GM12878 (cell line): ENCODE results near the gene RALGDS. TPM values are rescaled to one million over a fixed set of nuclear protein-coding genes. Genes with fewer than 3 reads are reported as not detected.

Experiments
- ATAC-seq: fragments of 200-7000 bp; cut with Tn5 transposase; 3 replicates; pipeline ENCODE4 v1.9.1; 2020; ENCODE audit warnings: mild to moderate bottlenecking, moderate library complexity
- BruUV-seq: library from RNA; stranded (reverse); fragments of 400-500 nt; replicated peaks from 2 replicates; lab custom pipeline; 2021; lab: Mats Ljungman, UMichigan
- CTCF ChIA-PET: fragments of 300-600 bp; sonication (Branson Sonifier 250); formaldehyde crosslinking; extraction: SDS; loops from one replicate; lab custom pipeline; 2021; ENCODE audit warnings: inconsistent platforms; lab: Yijun Ruan, JAX
- POLR2A ChIA-PET: fragments of 350-600 bp; formaldehyde crosslinking; extraction: SDS; loops from one replicate; lab custom pipeline; 2021; ENCODE audit warnings: inconsistent platforms; lab: Charles Lee
- RAD21 ChIA-PET: fragments of 300-600 bp; sonication (Branson Sonifier 250); formaldehyde crosslinking; loops from one replicate; lab custom pipeline; 2023; ENCODE audit warnings: antibody characterized with exemption; ENCODE audit not compliant: unreplicated experiment; lab: Charles Lee
- SMC1A ChIA-PET: fragments of 300-600 bp; sonication (Branson Sonifier 250); formaldehyde crosslinking; loops from one replicate; lab custom pipeline; 2023; ENCODE audit not compliant: unreplicated experiment, uncharacterized antibody; lab: Charles Lee
- DNase-seq: peaks from one replicate; pipeline ENCODE4 v3.0.0-alpha.2; 2011; ENCODE audit warnings: low read depth, low spot score
- FAIRE-seq: peaks from 3 replicates; lab custom pipeline; 2011; peaks lifted over from hg19 to GRCh38; lab: Jason Lieb, UNC
- H2AFZ ChIP-seq: 2 replicates; pipeline ENCODE4 v1.6.0; 2011; ENCODE audit warnings: low read depth, low read length, control low read depth; ENCODE audit not compliant: control insufficient read depth
- H3K27ac ChIP-seq: 2 replicates; pipeline ENCODE4 v1.5.1; 2011; ENCODE audit warnings: control low read depth; ENCODE audit not compliant: control insufficient read depth, insufficient read depth
- H3K27me3 ChIP-seq, 2 experiments: replicated peaks in 1 of 2; 2 replicates each; pipeline versions ENCODE4 v1.6.0 to v1.6.1; 2011; ENCODE audit warnings: low read length in 1 of 2; ENCODE audit not compliant: control insufficient read depth in 2 of 2, insufficient read depth in 2 of 2
- H3K36me3 ChIP-seq, 2 experiments: 2 replicates each; pipeline ENCODE4 v1.5.1; 2011; ENCODE audit warnings: low read length in 1 of 2; ENCODE audit not compliant: control insufficient read depth in 2 of 2, insufficient read depth in 2 of 2
- H3K4me1 ChIP-seq: 2 replicates; pipeline ENCODE4 v1.6.1; 2011; ENCODE audit warnings: mild to moderate bottlenecking, low read length, moderate library complexity, mixed read lengths; ENCODE audit not compliant: control insufficient read depth, insufficient read depth
- H3K4me2 ChIP-seq: 2 replicates; pipeline ENCODE4 v1.6.0; 2011; ENCODE audit warnings: control low read depth; ENCODE audit not compliant: control insufficient read depth, insufficient read depth
- H3K4me3 ChIP-seq: fragments of 200-600 bp; sonication (generic); 2 replicates; pipeline ENCODE4 v1.5.1; 2016
- H3K79me2 ChIP-seq: 2 replicates; pipeline ENCODE4 v1.6.0; 2011; ENCODE audit warnings: low read length; ENCODE audit not compliant: control insufficient read depth, insufficient read depth
- H3K9ac ChIP-seq: 2 replicates; pipeline ENCODE4 v1.8.0; 2011; ENCODE audit warnings: low read length, control low read depth, mixed read lengths; ENCODE audit not compliant: control insufficient read depth, insufficient read depth
- H3K9me3 ChIP-seq: replicated peaks from 3 replicates; pipeline ENCODE4 v1.5.1; 2011; ENCODE audit warnings: mild to moderate bottlenecking, low read length; ENCODE audit not compliant: control insufficient read depth, insufficient read depth
- H4K20me1 ChIP-seq: 2 replicates; pipeline ENCODE4 v1.6.0; 2011; ENCODE audit not compliant: control insufficient read depth, insufficient read depth
- BHLHE40 ChIP-seq, 2 experiments: fragments of 450-650 bp in 1 of 2; IDR thresholded peaks; 2 replicates each; pipeline ENCODE4 v1.6.1; 2011 to 2017; ENCODE audit warnings: low read depth in 2 of 2, borderline replicate concordance in 1 of 2, improper control_type of control experiment in 1 of 2, low read length in 1 of 2, mild to moderate bottlenecking in 1 of 2
- BMI1 ChIP-seq: fragments of 450-650 bp; IDR thresholded peaks from 2 replicates; pipeline ENCODE4 v1.6.1; 2016; ENCODE audit warnings: mild to moderate bottlenecking, moderate library complexity, borderline replicate concordance
- KDM1A ChIP-seq: fragments of 200-600 bp; sonication (generic); IDR thresholded peaks from 2 replicates; pipeline ENCODE4 v1.6.1; 2016; ENCODE audit warnings: borderline replicate concordance
- ZNF622 ChIP-seq: fragments of 450-650 bp; IDR thresholded peaks from 2 replicates; pipeline ENCODE4 v1.6.1; 2017; ENCODE audit warnings: mild to moderate bottlenecking, inconsistent platforms
- WGBS: methylation state at CpG from one replicate; pipeline ENCODE4 v1.1.6; 2016; ENCODE audit warnings: low lambda C conversion rate; ENCODE audit not compliant: insufficient replicate concordance, insufficient coverage; ENCODE audit errors: missing lambda C conversion rate; 5-methylcytosine and 5-hydroxymethylcytosine counted together
- in situ Hi-C: fragments of 300-500 bp; cut with MboI; formaldehyde crosslinking; loops from 9 replicates; pipeline ENCODE4 v1.14.3; 2018; ENCODE audit warnings: mixed read lengths
- intact Hi-C: fragments of 100-400 bp; cut with micrococcal nuclease; formaldehyde crosslinking; loops from one replicate; pipeline ENCODE4 v1.14.2; 2022; ENCODE audit not compliant: unreplicated experiment
- polyA plus RNA-seq, 11 experiments: library from polyadenylated mRNA; depleted of rRNA in 4 of 11; unstranded in 6 of 11; stranded (reverse) in 5 of 11; fragments of >200 nt; fragmentation: Nextera tagmentation in 4 of 11; fragmentation: Illumina TruSeq in 1 of 11; extraction: Ambion mirVana in 4 of 11; extraction: Trizol in 1 of 11; gene quantifications; 1 replicate in 1 of 11; 2 replicates in 10 of 11; pipeline versions ENCODE4 v1.2.1 to v1.2.3, GENCODE V29; 2011 to 2016; ENCODE audit warnings: inconsistent platforms in 2 of 11, missing spikeins in 2 of 11, low read depth in 1 of 11
- total RNA-seq, 4 experiments: library from RNA; depleted of rRNA in 3 of 4; stranded (reverse); fragments of >200 nt in 3 of 4; fragmentation: Illumina TruSeq in 1 of 4; extraction: Trizol in 1 of 4; gene quantifications; 2 replicates each; pipeline versions ENCODE4 v1.2.1 to v1.2.3, GENCODE V29; 2013 to 2021
- TF ChIP-seq, protein P1 (sequence below): fragments of 450-650 bp; IDR thresholded peaks from 2 replicates; pipeline ENCODE4 v1.6.1; 2017; ENCODE audit warnings: mild to moderate bottlenecking, low read depth, inconsistent platforms; ENCODE audit not compliant: poor library complexity, severe bottlenecking
- TF ChIP-seq, protein P2 (sequence below): IDR thresholded peaks from 2 replicates; pipeline ENCODE4 v1.6.1; 2011; ENCODE audit warnings: low read depth, low read length, improper control_type of control experiment, borderline replicate concordance

The RALGDS gene
- total and polyA plus RNA-seq, 10 of the 15 experiments (the other 5 are each of a cell fraction or from before 2014, with no cell fraction given): 1.3 to 48.6 (median 21.2) TPM

DNA sequence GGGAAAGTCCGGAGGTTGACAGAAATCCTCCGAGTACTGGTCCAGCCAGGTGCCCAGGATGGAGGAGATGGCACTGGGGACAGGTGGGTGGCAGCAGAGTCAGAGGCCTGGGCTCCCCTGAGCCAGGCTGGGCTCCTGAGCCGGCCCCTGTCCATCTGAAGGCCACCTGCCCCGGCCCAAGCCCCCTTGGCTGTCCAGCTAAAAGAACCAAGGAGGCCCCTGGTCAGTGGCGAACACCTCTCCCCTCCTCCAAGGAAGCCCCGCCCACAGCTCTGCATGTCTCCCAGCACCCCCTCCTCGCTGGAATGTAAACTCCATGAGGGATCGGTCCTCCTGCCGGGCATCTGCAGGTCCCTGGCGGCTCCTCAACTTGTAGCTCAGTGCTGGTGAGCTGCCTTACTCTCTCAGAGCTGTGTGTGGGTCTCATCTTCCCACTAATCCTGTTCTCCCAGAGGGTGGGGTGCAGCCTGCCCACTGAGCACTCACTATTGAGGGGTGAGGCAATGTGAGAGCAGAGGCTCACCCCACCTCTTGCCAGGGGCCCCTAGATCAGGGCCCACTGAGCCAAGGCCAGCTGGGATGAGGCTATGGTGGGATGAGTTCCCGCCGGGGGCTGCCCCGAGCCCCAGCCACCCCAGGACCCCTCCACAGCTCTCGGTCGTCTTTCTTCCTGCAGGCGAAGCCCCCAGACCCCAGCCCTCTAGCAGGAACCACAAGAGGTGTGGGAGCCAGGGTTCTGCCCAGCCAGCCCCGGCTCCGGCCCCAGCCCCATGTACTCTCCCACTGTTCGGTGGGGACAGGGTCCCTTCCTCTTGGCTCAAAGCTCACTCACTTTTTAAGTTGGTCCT is 12.0 kb downstream of the RALGDS start:
- intact Hi-C loops: no loop called here
- TF ChIP-seq BHLHE40 (IDR thresholded peaks at IDR 0.05; ENCODE audit: borderline replicate concordance in 1 of 2, low read depth in 2 of 2, low read length in 1 of 2) (no peak), KDM1A (no peak), BMI1 (no peak), ZNF622 (no peak)
- TF ChIP-seq, protein P1, sequence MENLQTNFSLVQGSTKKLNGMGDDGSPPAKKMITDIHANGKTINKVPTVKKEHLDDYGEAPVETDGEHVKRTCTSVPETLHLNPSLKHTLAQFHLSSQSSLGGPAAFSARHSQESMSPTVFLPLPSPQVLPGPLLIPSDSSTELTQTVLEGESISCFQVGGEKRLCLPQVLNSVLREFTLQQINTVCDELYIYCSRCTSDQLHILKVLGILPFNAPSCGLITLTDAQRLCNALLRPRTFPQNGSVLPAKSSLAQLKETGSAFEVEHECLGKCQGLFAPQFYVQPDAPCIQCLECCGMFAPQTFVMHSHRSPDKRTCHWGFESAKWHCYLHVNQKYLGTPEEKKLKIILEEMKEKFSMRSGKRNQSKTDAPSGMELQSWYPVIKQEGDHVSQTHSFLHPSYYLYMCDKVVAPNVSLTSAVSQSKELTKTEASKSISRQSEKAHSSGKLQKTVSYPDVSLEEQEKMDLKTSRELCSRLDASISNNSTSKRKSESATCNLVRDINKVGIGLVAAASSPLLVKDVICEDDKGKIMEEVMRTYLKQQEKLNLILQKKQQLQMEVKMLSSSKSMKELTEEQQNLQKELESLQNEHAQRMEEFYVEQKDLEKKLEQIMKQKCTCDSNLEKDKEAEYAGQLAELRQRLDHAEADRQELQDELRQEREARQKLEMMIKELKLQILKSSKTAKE: no peak
- TF ChIP-seq, protein P2, sequence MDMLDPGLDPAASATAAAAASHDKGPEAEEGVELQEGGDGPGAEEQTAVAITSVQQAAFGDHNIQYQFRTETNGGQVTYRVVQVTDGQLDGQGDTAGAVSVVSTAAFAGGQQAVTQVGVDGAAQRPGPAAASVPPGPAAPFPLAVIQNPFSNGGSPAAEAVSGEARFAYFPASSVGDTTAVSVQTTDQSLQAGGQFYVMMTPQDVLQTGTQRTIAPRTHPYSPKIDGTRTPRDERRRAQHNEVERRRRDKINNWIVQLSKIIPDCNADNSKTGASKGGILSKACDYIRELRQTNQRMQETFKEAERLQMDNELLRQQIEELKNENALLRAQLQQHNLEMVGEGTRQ: no peak
- SMC1A ChIA-PET: interaction anchor here (1.7 kb wide), 1 partner anchor 35 kb away, joined by 9 read pairs; no protein-coding TSS in a partner anchor

More for the DNA sequence above, 12.0 kb downstream of the RALGDS start:
- ChIA-PET CTCF (interaction anchor here (0.6 to 22.5 kb wide), 2 partner anchors 37 to 130 kb away, joined by 4 to 401 read pairs; no protein-coding TSS in a partner anchor), RAD21 (interaction anchor here (0.5 to 14.4 kb wide), 2 partner anchors 37 to 137 kb away, joined by 3 to 219 read pairs; no protein-coding TSS in a partner anchor), POLR2A (interaction anchor here (0.5 to 0.9 kb wide), 2 partner anchors 10 to 61 kb away, joined by 4 to 6 read pairs; no protein-coding TSS in a partner anchor)
- H3K79me2 ChIP-seq: peaks cover 17% of the 10 kb centered on the region
- H3K9ac ChIP-seq: no peak overlapping the region
- no peak overlapping the region for H3K27ac ChIP-seq
- ATAC-seq (no peak), DNase-seq (no peak), FAIRE-seq (no peak)
- H3K36me3 ChIP-seq: peaks cover 20 to 27% of the 10 kb centered on the region in 2 experiments
- no TSS peak for BruUV-seq
- H3K9me3 ChIP-seq: no peaks in the 10 kb centered on the region
- no peak overlapping the region for H3K4me2 ChIP-seq
- H3K4me1 ChIP-seq: peaks cover 18% of the 10 kb centered on the region
- H3K27me3 ChIP-seq: no peaks in the 10 kb centered on the region
- in situ Hi-C loops: loop anchor here (5.0 kb wide), 1 partner anchor 38 kb away; no protein-coding TSS in a partner anchor
- H2AFZ ChIP-seq: no peak overlapping the region
- H3K4me3 ChIP-seq: no peak overlapping the region
- WGBS: 91% methylated on average over 14 of the region's 19 CpGs
- H4K20me1 ChIP-seq: no peaks in the 10 kb centered on the region
